Measurements from ENCODE around the gene KCNC4. TPM values are rescaled to one million over a fixed set of nuclear protein-coding genes. Genes with fewer than 3 reads are reported as not detected.

KCNC4 gene
- total RNA-seq, 6 experiments from 2014 or later: 0.37 to 4.4 (median 1.7) TPM

DNA sequence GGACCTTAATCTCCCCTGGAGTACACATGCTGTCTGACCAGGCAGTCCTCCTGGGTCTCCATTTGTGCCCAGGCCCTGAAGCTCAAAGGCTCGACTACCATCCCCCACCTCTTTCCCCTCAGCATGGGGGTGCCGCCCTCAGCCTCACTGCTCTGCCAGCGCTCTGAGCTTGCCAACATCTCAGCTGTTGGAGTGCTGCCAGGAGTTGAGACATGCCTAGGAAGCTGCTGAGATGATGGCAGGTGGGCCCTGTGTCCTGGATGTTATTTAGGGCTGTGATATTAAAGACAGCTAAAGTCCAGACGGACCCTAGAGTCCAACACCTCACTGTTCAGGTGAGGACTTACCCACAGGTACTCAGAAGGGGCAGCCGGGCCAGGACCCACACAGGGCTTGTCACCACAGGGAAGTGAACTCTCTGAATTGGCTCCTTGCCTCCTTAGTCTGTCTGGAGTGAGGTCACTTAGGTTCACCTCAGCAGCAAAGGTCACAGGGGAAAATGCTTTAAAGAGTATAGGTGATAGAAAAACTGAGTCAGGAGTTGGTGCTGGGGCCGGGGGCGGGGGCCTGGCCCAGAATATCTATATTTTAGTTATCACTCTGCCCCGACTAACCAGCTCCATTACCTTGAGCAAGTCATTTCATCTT lies 19.7 kb upstream of the KCNC4 start:
- no peak overlapping the region for H3K4me3 ChIP-seq
- intact Hi-C loops (cut with DNase I): no loop called here
- DNase-seq (peak; percentile 63 to 76 (median 66)), ATAC-seq (peak; percentile 60 to 90 (median 82))
- peaks cover 0 to 11% (median 0%) of the 10 kb centered on the region in 4 donors for H3K4me1 ChIP-seq
- TF ChIP-seq POLR2A (IDR thresholded peaks at IDR 0.05): no peak
- TF ChIP-seq, protein P1, sequence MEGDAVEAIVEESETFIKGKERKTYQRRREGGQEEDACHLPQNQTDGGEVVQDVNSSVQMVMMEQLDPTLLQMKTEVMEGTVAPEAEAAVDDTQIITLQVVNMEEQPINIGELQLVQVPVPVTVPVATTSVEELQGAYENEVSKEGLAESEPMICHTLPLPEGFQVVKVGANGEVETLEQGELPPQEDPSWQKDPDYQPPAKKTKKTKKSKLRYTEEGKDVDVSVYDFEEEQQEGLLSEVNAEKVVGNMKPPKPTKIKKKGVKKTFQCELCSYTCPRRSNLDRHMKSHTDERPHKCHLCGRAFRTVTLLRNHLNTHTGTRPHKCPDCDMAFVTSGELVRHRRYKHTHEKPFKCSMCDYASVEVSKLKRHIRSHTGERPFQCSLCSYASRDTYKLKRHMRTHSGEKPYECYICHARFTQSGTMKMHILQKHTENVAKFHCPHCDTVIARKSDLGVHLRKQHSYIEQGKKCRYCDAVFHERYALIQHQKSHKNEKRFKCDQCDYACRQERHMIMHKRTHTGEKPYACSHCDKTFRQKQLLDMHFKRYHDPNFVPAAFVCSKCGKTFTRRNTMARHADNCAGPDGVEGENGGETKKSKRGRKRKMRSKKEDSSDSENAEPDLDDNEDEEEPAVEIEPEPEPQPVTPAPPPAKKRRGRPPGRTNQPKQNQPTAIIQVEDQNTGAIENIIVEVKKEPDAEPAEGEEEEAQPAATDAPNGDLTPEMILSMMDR (IDR thresholded peaks at IDR 0.05): no peak
- no peaks in the 10 kb centered on the region for H3K9me3 ChIP-seq
- H3K36me3 ChIP-seq: no peaks in the 10 kb centered on the region
- no peak overlapping the region for H3K27ac ChIP-seq
- no peaks in the 10 kb centered on the region for H3K27me3 ChIP-seq
- WGBS (ENCODE audit: insufficient coverage, low coverage, low lambda C conversion rate, missing lambda C conversion rate): 20% methylated on average over 6 of the region's 8 CpGs

DNA sequence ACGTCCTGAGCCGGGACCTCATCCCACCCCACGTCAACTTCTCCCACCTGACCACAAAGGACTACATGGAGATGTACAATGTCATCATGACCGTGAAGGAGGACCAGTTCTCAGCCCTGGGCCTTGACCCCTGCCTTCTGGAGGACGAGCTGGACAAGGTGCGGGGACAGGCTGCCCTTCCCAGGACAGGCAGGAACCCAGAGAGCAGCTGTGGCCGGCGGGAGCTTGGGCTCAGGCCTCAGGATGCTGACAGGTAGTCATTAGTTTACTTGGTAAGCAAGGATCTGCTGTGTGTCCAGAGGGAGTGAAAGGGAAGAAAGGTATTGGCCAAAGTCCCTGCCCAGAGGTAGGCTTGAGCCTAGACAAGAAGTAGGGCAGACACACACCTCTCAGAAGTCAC lies 17.6 kb upstream of the KCNC4 start:
- intact Hi-C loops (cut with DNase I): no loop called here
- ATAC-seq: no peak

GRCh38 chr1:110195196-110195595 lies 14.9 kb upstream of the KCNC4 start:
- 86% methylated on average over 5 of the region's 10 CpGs for WGBS (ENCODE audit: insufficient coverage, low coverage, low lambda C conversion rate, missing lambda C conversion rate)
- ATAC-seq (no peak), DNase-seq (no peak)
- Histone ChIP-seq H3K36me3 (no peaks in the 10 kb centered on the region), H3K9me3 (no peaks in the 10 kb centered on the region), H3K4me3 (no peak overlapping the region), H3K27me3 (no peaks in the 10 kb centered on the region), H3K27ac (no peak overlapping the region), H3K4me1 (peaks cover 0 to 7% (median 0%) of the 10 kb centered on the region in 4 donors)
- TF ChIP-seq, protein P1 (IDR thresholded peaks at IDR 0.05): no peak
- TF ChIP-seq POLR2A (IDR thresholded peaks at IDR 0.05): no peak
- intact Hi-C loops (cut with DNase I): no loop called here

More for the DNA sequence above, 17.6 kb upstream of the KCNC4 start:
- DNase-seq: no peak
- Histone ChIP-seq H3K9me3 (no peaks in the 10 kb centered on the region), H3K36me3 (no peaks in the 10 kb centered on the region), H3K27ac (no peak overlapping the region), H3K4me1 (peaks cover 0 to 11% (median 0%) of the 10 kb centered on the region in 4 donors), H3K4me3 (no peak overlapping the region), H3K27me3 (no peaks in the 10 kb centered on the region)
- TF ChIP-seq, protein P1 (IDR thresholded peaks at IDR 0.05): no peak
- TF ChIP-seq POLR2A (IDR thresholded peaks at IDR 0.05): no peak
- WGBS (ENCODE audit: insufficient coverage, low coverage, low lambda C conversion rate, missing lambda C conversion rate): 68% methylated on average over 4 of the region's 8 CpGs

DNA sequence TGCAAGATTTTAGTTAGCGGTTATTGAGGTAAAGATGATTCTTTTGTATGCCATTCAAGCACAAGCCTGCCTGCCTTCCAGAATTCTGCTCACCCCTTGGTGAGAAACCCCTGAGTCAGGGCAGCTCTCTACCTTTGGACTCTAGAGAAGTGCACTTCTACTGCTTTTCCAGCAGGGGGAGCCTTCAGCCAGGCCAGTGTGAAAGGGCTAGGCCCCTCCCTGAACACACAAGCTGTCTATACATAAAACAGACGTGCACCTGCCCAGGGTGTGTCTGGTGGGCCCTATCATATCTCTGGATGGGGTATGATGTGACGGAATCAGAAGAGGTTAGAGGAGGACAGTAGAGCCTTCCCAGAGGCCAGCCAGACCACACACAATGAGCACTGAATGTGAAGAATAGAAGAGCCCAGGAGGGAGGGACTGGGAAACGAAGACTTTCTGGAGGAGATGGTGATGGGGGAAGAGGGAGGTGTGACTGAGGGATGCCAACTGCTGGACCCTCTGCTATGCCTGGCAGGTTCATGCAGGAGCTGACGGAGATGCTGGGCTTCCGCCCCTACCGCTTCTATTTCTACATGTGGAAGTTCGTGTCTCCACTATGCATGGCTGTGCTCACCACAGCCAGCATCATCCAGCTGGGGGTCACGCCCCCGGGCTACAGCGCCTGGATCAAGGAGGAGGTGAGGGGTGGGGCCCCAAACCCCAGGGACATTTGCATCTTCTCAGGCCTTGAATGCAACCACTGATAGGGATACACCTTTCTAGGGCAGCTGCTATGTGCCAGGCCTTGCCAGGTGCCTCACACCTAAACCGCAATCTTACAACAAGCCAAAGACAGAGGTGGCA lies 13.0 kb upstream of the KCNC4 start:
- H3K27ac ChIP-seq: no peak overlapping the region
- TF ChIP-seq, protein P1 (IDR thresholded peaks at IDR 0.05): peak; percentile 70 to 94 (median 92)
- TF ChIP-seq POLR2A (IDR thresholded peaks at IDR 0.05): no peak
- no peaks in the 10 kb centered on the region for H3K9me3 ChIP-seq
- intact Hi-C loops (cut with DNase I): no loop called here
- H3K4me3 ChIP-seq: no peak overlapping the region
- no peaks in the 10 kb centered on the region for H3K36me3 ChIP-seq
- H3K27me3 ChIP-seq: no peaks in the 10 kb centered on the region
- peak; percentile 74 to 94 (median 86) for ATAC-seq
- no peaks in the 10 kb centered on the region for H3K4me1 ChIP-seq
- WGBS (ENCODE audit: insufficient coverage, low coverage, low lambda C conversion rate, missing lambda C conversion rate): 21% methylated on average over 7 of the region's 12 CpGs
- DNase-seq: no peak

All from right lobe of liver (tissue), 6 donors.